ENCODE data around the gene ITGA2B.

- TF ChIP-seq EZH2phosphoT487 (IDR thresholded peaks at IDR 0.05; ENCODE audit: borderline replicate concordance, low read depth, low read length), result no peak
- TF ChIP-seq, protein P1, sequence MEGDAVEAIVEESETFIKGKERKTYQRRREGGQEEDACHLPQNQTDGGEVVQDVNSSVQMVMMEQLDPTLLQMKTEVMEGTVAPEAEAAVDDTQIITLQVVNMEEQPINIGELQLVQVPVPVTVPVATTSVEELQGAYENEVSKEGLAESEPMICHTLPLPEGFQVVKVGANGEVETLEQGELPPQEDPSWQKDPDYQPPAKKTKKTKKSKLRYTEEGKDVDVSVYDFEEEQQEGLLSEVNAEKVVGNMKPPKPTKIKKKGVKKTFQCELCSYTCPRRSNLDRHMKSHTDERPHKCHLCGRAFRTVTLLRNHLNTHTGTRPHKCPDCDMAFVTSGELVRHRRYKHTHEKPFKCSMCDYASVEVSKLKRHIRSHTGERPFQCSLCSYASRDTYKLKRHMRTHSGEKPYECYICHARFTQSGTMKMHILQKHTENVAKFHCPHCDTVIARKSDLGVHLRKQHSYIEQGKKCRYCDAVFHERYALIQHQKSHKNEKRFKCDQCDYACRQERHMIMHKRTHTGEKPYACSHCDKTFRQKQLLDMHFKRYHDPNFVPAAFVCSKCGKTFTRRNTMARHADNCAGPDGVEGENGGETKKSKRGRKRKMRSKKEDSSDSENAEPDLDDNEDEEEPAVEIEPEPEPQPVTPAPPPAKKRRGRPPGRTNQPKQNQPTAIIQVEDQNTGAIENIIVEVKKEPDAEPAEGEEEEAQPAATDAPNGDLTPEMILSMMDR (conservative IDR thresholded peaks at IDR 0.05; ENCODE audit: low read length), result no peak
Measured at GRCh38 chr17:44343510-44344209, 45.8 kb downstream of the ITGA2B start.
